NCI-H2227 (cell line): Measurements from ENCODE around the gene BBOF1.
A peak's percentile ranks its signal among the peaks of the same experiment; 100 is the strongest.
"Not testable (repeated sequence)": the region's sequence is repeated elsewhere in the genome, so short reads cannot be mapped to it uniquely, and the experiment has no call there.

Source experiments
- DNase-seq: peaks from one replicate; lab custom pipeline; 2025; ENCODE audit not compliant: unreplicated experiment; lab: John Stamatoyannopoulos, UW

Gene BBOF1, protein sequence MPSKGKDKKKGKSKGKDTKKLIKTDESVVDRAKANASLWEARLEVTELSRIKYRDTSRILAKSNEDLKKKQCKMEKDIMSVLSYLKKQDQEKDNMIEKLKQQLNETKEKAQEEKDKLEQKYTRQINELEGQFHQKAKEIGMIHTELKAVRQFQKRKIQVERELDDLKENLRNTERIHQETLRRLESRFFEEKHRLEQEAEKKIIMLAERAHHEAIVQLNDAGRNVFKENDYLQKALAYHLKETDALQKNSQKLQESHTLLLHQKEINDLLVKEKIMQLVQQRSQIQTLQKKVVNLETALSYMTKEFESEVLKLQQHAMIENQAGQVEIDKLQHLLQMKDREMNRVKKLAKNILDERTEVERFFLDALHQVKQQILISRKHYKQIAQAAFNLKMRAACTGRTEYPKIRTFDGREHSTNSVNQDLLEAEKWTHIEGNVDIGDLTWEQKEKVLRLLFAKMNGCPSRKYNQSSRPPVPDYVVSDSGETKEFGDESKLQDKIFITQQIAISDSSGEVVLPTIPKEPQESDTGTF

GRCh38 chr14:74018586-74019407, at the start of gene BBOF1, which contains the start of gene ENTPD5:
Gene BBOF1 (plus strand): TSS chr14:74019349. CDS start chr14:74019479, 130 bp downstream.
Gene ENTPD5 (minus strand): TSS chr14:74019288. CDS start chr14:73988102, 31,186 bp downstream.
- peak; percentile 93 for DNase-seq

- DNase-seq = peak; percentile 23
Measured at GRCh38 chr14:73973497-73973896, 45.7 kb upstream of the BBOF1 start.

- DNase-seq = no peak
Measured at GRCh38 chr14:73976125-73976524, 43.0 kb upstream of the BBOF1 start.

DNA sequence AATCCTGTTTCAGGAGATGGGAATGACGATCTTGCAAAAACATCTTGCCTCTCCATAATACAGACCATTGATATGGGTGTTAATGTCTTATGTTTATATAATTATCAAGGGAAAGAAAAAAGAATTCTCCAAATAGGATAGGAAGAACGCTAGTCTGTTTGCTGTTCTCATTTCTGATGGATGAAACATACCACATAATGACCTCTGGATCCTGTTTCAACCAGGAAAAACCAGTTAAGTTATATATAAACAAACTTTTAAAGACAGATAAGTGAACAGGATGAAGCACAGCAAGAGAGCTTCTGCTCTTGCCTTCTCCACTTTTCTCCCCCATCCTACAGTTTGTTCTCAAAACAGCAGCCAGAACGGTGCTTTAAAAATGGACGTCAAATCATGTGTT, 41.3 kb upstream of the BBOF1 start:
- DNase-seq = no peak

- no peak for DNase-seq
Measured at GRCh38 chr14:73988065-73988464, 31.1 kb upstream of the BBOF1 start.

DNA sequence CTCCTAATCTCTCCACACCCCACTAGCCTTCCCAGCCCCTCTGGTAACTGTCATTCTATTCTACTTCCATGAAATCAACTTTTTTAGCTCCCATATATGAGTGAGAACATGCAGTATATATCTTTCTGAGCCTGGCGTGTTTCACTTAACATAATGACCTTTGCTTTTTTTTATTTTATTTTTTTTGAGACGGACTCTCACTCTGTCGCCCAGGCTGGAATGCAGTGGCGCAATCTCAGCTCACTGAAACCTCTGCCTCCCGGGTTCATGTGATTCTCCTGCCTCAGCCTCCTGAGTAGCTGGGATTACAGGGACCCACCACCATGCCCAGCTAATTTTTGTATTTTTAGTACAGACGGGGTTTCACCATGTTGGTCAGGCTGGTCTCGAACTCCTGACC, 30.5 kb upstream of the BBOF1 start:
- DNase-seq = not testable (repeated sequence)

- no peak for DNase-seq
Measured at GRCh38 chr14:73991092-73991491, 28.1 kb upstream of the BBOF1 start.

DNA sequence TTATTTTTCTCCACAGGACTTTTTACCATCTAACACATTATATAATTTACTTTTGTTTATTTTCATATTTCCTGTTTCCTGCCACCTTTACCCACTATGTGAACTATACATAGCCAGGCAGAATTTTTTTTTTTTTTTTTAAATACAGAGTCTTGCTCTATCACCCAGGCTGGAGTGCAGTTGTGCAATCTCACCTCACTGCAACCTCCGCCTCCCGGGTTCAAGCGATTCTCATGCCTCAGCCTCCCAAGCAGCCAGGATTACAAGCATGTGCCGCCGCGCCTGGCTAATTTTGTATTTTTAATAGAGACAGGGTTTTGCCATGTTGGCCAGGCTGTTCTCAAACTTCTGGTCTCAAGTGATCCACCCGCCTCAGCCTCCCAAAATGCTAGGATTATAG, 24.2 kb upstream of the BBOF1 start:
- not testable (repeated sequence) for DNase-seq

- DNase-seq = no peak
Measured at GRCh38 chr14:73995977-73996378, 23.2 kb upstream of the BBOF1 start.

- DNase-seq = no peak
Measured at GRCh38 chr14:73996731-73997107, 22.4 kb upstream of the BBOF1 start.

- no peak for DNase-seq
Measured at GRCh38 chr14:73997108-73997943, 21.8 kb upstream of the BBOF1 start.

DNA sequence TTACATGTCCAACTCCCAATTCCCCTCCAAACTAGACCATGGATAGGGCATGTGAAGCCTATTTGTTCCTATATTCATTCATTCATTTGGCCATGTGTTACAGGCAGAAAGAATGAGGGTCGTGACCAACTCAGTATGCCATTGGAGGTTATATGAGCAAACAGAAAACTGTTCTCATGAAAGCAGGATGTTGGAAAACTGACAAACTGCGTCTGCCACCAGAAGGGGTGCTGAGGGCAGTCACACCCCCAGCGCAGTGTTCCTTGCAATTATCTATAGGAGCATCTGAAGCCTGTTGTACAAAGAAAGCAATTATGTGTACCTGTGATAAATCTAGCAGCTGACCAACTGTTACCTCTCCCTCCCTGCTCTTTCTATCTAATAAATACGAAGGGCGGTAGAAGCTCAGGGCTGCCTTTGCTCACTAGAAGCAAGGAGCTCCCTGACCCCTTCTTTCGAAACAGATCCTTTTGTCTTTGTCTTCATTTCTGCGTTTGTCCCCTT, 21.2 kb upstream of the BBOF1 start:
- DNase-seq = peak; percentile 37

DNA sequence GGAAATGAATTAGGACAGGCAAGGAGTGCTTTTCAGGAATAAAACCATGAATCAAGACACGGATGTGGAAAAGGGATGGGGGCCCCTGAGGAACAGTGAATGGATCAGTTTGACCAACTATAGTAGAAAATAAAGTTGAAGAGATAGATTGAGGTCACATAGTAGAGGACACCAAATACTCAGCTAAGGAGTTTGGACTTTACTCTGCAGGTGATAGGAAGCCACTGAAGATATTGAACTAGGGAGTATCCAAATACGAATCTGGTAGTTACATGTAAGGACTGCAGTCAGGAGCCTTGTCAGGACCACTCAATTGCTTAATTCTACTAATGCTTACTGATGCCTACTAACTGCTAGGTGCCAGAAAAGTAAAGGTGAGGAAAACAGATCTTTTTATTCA, 20.4 kb upstream of the BBOF1 start:
- DNase-seq = no peak

DNA sequence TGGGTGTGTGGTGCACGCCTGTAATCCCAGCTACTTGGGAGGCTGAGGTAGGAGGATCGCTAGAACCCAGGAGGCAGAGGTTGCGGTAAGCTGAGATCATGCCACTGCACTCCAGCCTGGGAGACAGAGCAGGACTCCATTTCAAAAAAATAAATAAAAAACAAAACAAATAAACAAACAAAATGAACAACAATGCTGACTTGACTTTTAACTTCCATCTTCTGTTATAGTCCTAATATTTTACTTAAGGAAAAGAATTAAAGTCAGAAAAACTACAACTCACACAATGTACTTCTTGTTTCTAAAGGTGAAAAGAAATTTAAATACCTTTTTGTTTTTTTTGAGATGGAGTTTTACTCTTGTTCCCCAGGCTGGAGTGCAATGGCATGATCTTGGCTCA, 13.5 kb upstream of the BBOF1 start:
- not testable (repeated sequence) for DNase-seq

- no peak for DNase-seq
Measured at GRCh38 chr14:74008843-74009499, 10.2 kb upstream of the BBOF1 start.

DNA sequence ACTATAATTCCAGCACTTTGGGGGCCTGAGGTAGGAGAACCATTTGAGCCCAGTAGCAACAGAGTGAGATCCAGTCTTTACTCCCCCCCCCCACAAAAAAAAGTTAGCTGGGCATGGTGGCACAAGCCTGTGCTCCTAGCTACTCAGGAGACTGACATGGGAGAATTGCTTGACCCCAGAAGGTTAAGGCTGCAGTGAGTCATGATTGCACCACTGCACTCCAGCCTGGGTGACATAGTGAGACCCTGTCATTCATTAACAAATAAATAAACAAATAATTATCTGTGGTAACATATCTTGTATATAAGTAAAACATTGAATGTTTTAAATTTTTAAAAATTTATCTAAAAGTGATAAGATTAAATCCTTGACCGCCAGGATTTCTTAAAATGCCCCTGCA, 4.8 kb upstream of the BBOF1 start:
- DNase-seq = no peak

GRCh38 chr14:74015176-74015575, 4.0 kb upstream of the BBOF1 start:
- no peak for DNase-seq

- DNase-seq = no peak
Measured at GRCh38 chr14:74015963-74016362, 3.2 kb upstream of the BBOF1 start.

- no peak for DNase-seq
Measured at GRCh38 chr14:74018174-74018585, 969 bp upstream of the BBOF1 start.
